ENCODE measurements around the gene CLASP1. TPM values are rescaled to one million over a fixed set of nuclear protein-coding genes. Genes with fewer than 3 reads are reported as not detected.

The CLASP1 gene
- total and polyA plus RNA-seq, 2 donors (not counting 3 experiments of a cell fraction or from before 2014, with no cell fraction given) = 10.0 to 57.9 TPM

DNA sequence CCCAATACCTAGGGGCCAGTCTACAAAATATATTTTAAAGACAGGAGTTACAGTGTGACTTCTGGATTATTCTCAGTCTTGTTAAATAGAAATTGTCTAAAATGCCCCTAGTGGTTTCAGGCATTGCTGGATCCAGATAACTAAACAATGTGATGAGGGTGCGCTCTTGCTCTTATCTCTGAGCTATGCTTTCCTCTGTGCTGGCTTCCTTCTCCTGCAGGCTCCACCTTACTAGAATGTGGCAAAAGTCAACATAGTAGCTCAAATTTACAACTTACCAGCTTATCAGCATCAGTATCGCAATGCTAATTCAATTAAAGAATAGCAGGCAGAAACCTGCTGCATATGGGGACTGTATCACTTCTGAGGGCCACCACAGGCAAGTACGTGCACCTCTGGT, 179.9 kb downstream of the CLASP1 start:
- POLR2A ChIA-PET = no interaction called here
- H3K4me2 ChIP-seq (ENCODE audit: insufficient read depth, low read length) = no peak overlapping the region
- no peak overlapping the region for H2AFZ ChIP-seq (ENCODE audit: low read depth, low read length)
- no peaks in the 10 kb centered on the region for H3K27me3 ChIP-seq (ENCODE audit: control insufficient read depth in 2 of 2, insufficient read depth in 2 of 2, low read length in 2 of 2)
- CTCF ChIA-PET = no interaction called here
- BruUV-seq (replicated peaks) = no TSS peak
- no peak overlapping the region for H3K27ac ChIP-seq (ENCODE audit: insufficient read depth, low read depth, low read length)
- H3K36me3 ChIP-seq (ENCODE audit: control insufficient read depth in 2 of 2, extremely low read depth in 1 of 2, insufficient read depth in 2 of 2, low read length in 2 of 2) = peaks cover 7 to 16% of the 10 kb centered on the region in 2 experiments
- no peaks in the 10 kb centered on the region for H3K4me1 ChIP-seq (ENCODE audit: control insufficient read depth, extremely low read depth, insufficient read depth, low read length)
- TF ChIP-seq, protein P1, sequence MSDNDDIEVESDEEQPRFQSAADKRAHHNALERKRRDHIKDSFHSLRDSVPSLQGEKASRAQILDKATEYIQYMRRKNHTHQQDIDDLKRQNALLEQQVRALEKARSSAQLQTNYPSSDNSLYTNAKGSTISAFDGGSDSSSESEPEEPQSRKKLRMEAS (IDR thresholded peaks at IDR 0.05; ENCODE audit: insufficient read depth, insufficient read length) = no peak
- TF ChIP-seq EZH2 (IDR thresholded peaks at IDR 0.05; ENCODE audit: borderline replicate concordance, low read depth, low read length, severe bottlenecking) (no peak), JUN (IDR thresholded peaks at IDR 0.05; ENCODE audit: borderline replicate concordance, insufficient read depth, insufficient read length, low read depth) (no peak), CTCF (IDR thresholded peaks at IDR 0.05; ENCODE audit: extremely low read depth in 1 of 2, insufficient read depth in 1 of 2, low read depth in 1 of 2, low read length in 2 of 2) (no peak), MYC (IDR thresholded peaks at IDR 0.05; ENCODE audit: low read depth, low read length) (no peak), POLR2A (IDR thresholded peaks at IDR 0.05; ENCODE audit: low read depth, low read length) (no peak), FOS (IDR thresholded peaks at IDR 0.05; ENCODE audit: borderline replicate concordance, insufficient read depth, low read length) (no peak), POLR2AphosphoS5 (IDR thresholded peaks at IDR 0.05; ENCODE audit: insufficient read depth, low read depth, low read length) (no peak), GATA2 (IDR thresholded peaks at IDR 0.05; ENCODE audit: insufficient read depth, insufficient read length, low read depth, low read length) (no peak)
- FAIRE-seq (no peak), DNase-seq (ENCODE audit: low read depth, low spot score) (no peak)
- peaks cover 2% of the 10 kb centered on the region for H3K79me2 ChIP-seq (ENCODE audit: control insufficient read depth, insufficient read depth, low read length)
- H4K20me1 ChIP-seq (replicated peaks; ENCODE audit: control insufficient read depth, extremely low read depth, insufficient read depth, low read length) = no peaks in the 10 kb centered on the region
- intact Hi-C loops (cut with micrococcal nuclease) (no loop called here), dilution Hi-C loops (cut with MboI; ENCODE audit: extremely low pct_ligation_motif_present, low sequenced_read_pairs) (no loop called here)
- no peak overlapping the region for H3K9ac ChIP-seq (replicated peaks; ENCODE audit: extremely low read depth, insufficient read depth, low read length)
- no peaks in the 10 kb centered on the region for H3K9me3 ChIP-seq (replicated peaks; ENCODE audit: control insufficient read depth, insufficient read depth, low read length)
- H3K9me1 ChIP-seq (replicated peaks; ENCODE audit: control insufficient read depth, extremely low read depth, insufficient read depth, low read length) = no peaks in the 10 kb centered on the region
- H3K4me3 ChIP-seq (replicated peaks in 1 of 3; ENCODE audit: insufficient read depth in 1 of 3, low read depth in 1 of 3, low read length in 3 of 3) = no peak overlapping the region

Measured in endothelial cell of umbilical vein (primary cell).